GM12878 (cell line): ENCODE results near the gene LRP2BP. TPM values are rescaled to one million over a fixed set of nuclear protein-coding genes. Genes with fewer than 3 reads are reported as not detected.

Source experiments
- ATAC-seq: fragments of 200-7000 bp; cut with Tn5 transposase; 3 replicates; pipeline ENCODE4 v1.9.1; 2020; ENCODE audit warnings: mild to moderate bottlenecking, moderate library complexity
- BruUV-seq: library from RNA; stranded (reverse); fragments of 400-500 nt; replicated peaks from 2 replicates; lab custom pipeline; 2021; lab: Mats Ljungman, UMichigan
- CTCF ChIA-PET: fragments of 300-600 bp; sonication (Branson Sonifier 250); formaldehyde crosslinking; extraction: SDS; loops from one replicate; lab custom pipeline; 2021; ENCODE audit warnings: inconsistent platforms; lab: Yijun Ruan, JAX
- POLR2A ChIA-PET: fragments of 350-600 bp; formaldehyde crosslinking; extraction: SDS; loops from one replicate; lab custom pipeline; 2021; ENCODE audit warnings: inconsistent platforms; lab: Charles Lee
- RAD21 ChIA-PET: fragments of 300-600 bp; sonication (Branson Sonifier 250); formaldehyde crosslinking; loops from one replicate; lab custom pipeline; 2023; ENCODE audit warnings: antibody characterized with exemption; ENCODE audit not compliant: unreplicated experiment; lab: Charles Lee
- SMC1A ChIA-PET: fragments of 300-600 bp; sonication (Branson Sonifier 250); formaldehyde crosslinking; loops from one replicate; lab custom pipeline; 2023; ENCODE audit not compliant: unreplicated experiment, uncharacterized antibody; lab: Charles Lee
- DNase-seq: peaks from one replicate; pipeline ENCODE4 v3.0.0-alpha.2; 2011; ENCODE audit warnings: low read depth, low spot score
- FAIRE-seq: peaks from 3 replicates; lab custom pipeline; 2011; peaks lifted over from hg19 to GRCh38; lab: Jason Lieb, UNC
- H2AFZ ChIP-seq: 2 replicates; pipeline ENCODE4 v1.6.0; 2011; ENCODE audit warnings: low read depth, low read length, control low read depth; ENCODE audit not compliant: control insufficient read depth
- H3K27ac ChIP-seq: 2 replicates; pipeline ENCODE4 v1.5.1; 2011; ENCODE audit warnings: control low read depth; ENCODE audit not compliant: control insufficient read depth, insufficient read depth
- H3K27me3 ChIP-seq, 2 experiments: replicated peaks in 1 of 2; 2 replicates each; pipeline versions ENCODE4 v1.6.0 to v1.6.1; 2011; ENCODE audit warnings: low read length in 1 of 2; ENCODE audit not compliant: control insufficient read depth in 2 of 2, insufficient read depth in 2 of 2
- H3K36me3 ChIP-seq, 2 experiments: 2 replicates each; pipeline ENCODE4 v1.5.1; 2011; ENCODE audit warnings: low read length in 1 of 2; ENCODE audit not compliant: control insufficient read depth in 2 of 2, insufficient read depth in 2 of 2
- H3K4me1 ChIP-seq: 2 replicates; pipeline ENCODE4 v1.6.1; 2011; ENCODE audit warnings: mild to moderate bottlenecking, low read length, moderate library complexity, mixed read lengths; ENCODE audit not compliant: control insufficient read depth, insufficient read depth
- H3K4me2 ChIP-seq: 2 replicates; pipeline ENCODE4 v1.6.0; 2011; ENCODE audit warnings: control low read depth; ENCODE audit not compliant: control insufficient read depth, insufficient read depth
- H3K4me3 ChIP-seq: fragments of 200-600 bp; sonication (generic); 2 replicates; pipeline ENCODE4 v1.5.1; 2016
- H3K79me2 ChIP-seq: 2 replicates; pipeline ENCODE4 v1.6.0; 2011; ENCODE audit warnings: low read length; ENCODE audit not compliant: control insufficient read depth, insufficient read depth
- H3K9ac ChIP-seq: 2 replicates; pipeline ENCODE4 v1.8.0; 2011; ENCODE audit warnings: low read length, control low read depth, mixed read lengths; ENCODE audit not compliant: control insufficient read depth, insufficient read depth
- H3K9me3 ChIP-seq: replicated peaks from 3 replicates; pipeline ENCODE4 v1.5.1; 2011; ENCODE audit warnings: mild to moderate bottlenecking, low read length; ENCODE audit not compliant: control insufficient read depth, insufficient read depth
- H4K20me1 ChIP-seq: 2 replicates; pipeline ENCODE4 v1.6.0; 2011; ENCODE audit not compliant: control insufficient read depth, insufficient read depth
- CBX3 ChIP-seq: fragments of 200-600 bp; sonication (generic); IDR thresholded peaks from 2 replicates; pipeline ENCODE4 v1.6.1; 2016; ENCODE audit warnings: low read depth, borderline replicate concordance
- CBX5 ChIP-seq: sonication (generic); IDR thresholded peaks from 2 replicates; pipeline ENCODE4 v1.6.1; 2016; ENCODE audit warnings: low read depth, moderate library complexity, mild to moderate bottlenecking, inconsistent platforms
- CHD2 ChIP-seq: IDR thresholded peaks from 2 replicates; pipeline ENCODE4 v1.6.1; 2011; ENCODE audit warnings: low read depth, low read length, improper control_type of control experiment, borderline replicate concordance
- CTCF ChIP-seq, 3 experiments: IDR thresholded peaks in 2 of 3; conservative IDR thresholded peaks in 1 of 3; 2 replicates each; pipeline ENCODE4 v1.5.1; 2011; ENCODE audit warnings: low read depth in 3 of 3, low read length in 3 of 3, mild to moderate bottlenecking in 3 of 3, control low read depth in 2 of 3, moderate library complexity in 2 of 3, inconsistent platforms in 1 of 3, mixed read lengths in 1 of 3; ENCODE audit not compliant: control insufficient read depth in 2 of 3, insufficient read depth in 1 of 3; ENCODE audit errors: extremely low read depth in 1 of 3
- EED ChIP-seq: sonication (generic); IDR thresholded peaks from 2 replicates; pipeline ENCODE4 v1.6.1; 2016; ENCODE audit warnings: antibody characterized with exemption, low read depth
- IRF4 ChIP-seq: IDR thresholded peaks from 2 replicates; pipeline ENCODE4 v1.6.1; 2011; ENCODE audit warnings: low read depth, low read length
- PAX8 ChIP-seq: fragments of 450-650 bp; IDR thresholded peaks from 2 replicates; pipeline ENCODE4 v1.6.1; 2017; ENCODE audit warnings: mild to moderate bottlenecking, moderate library complexity
- POU2F2 ChIP-seq: IDR thresholded peaks from 3 replicates; pipeline ENCODE4 v1.6.1; 2011; ENCODE audit warnings: low read depth, mild to moderate bottlenecking, low read length, borderline replicate concordance
- RBBP5 ChIP-seq: fragments of 200-600 bp; sonication (generic); conservative IDR thresholded peaks from 2 replicates; pipeline ENCODE4 v1.6.1; 2016
- RCOR1 ChIP-seq: conservative IDR thresholded peaks from 2 replicates; pipeline ENCODE4 v1.6.1; 2012; ENCODE audit warnings: low read depth, low read length, improper control_type of control experiment
- ZNF274 ChIP-seq: IDR thresholded peaks from one replicate; pipeline ENCODE4 v1.8.0; 2011; ENCODE audit not compliant: insufficient read length, insufficient read depth
- ZNF384 ChIP-seq: IDR thresholded peaks from 2 replicates; pipeline ENCODE4 v1.6.1; 2012; ENCODE audit warnings: low read depth, mild to moderate bottlenecking, low read length, improper control_type of control experiment, borderline replicate concordance
- WGBS: methylation state at CpG from one replicate; pipeline ENCODE4 v1.1.6; 2016; ENCODE audit warnings: low lambda C conversion rate; ENCODE audit not compliant: insufficient replicate concordance, insufficient coverage; ENCODE audit errors: missing lambda C conversion rate; 5-methylcytosine and 5-hydroxymethylcytosine counted together
- in situ Hi-C: fragments of 300-500 bp; cut with MboI; formaldehyde crosslinking; loops from 9 replicates; pipeline ENCODE4 v1.14.3; 2018; ENCODE audit warnings: mixed read lengths
- intact Hi-C: fragments of 100-400 bp; cut with micrococcal nuclease; formaldehyde crosslinking; loops from one replicate; pipeline ENCODE4 v1.14.2; 2022; ENCODE audit not compliant: unreplicated experiment
- polyA plus RNA-seq, 11 experiments: library from polyadenylated mRNA; depleted of rRNA in 4 of 11; unstranded in 6 of 11; stranded (reverse) in 5 of 11; fragments of >200 nt; fragmentation: Nextera tagmentation in 4 of 11; fragmentation: Illumina TruSeq in 1 of 11; extraction: Ambion mirVana in 4 of 11; extraction: Trizol in 1 of 11; gene quantifications; 1 replicate in 1 of 11; 2 replicates in 10 of 11; pipeline versions ENCODE4 v1.2.1 to v1.2.3, GENCODE V29; 2011 to 2016; ENCODE audit warnings: inconsistent platforms in 2 of 11, missing spikeins in 2 of 11, low read depth in 1 of 11
- total RNA-seq, 4 experiments: library from RNA; depleted of rRNA in 3 of 4; stranded (reverse); fragments of >200 nt in 3 of 4; fragmentation: Illumina TruSeq in 1 of 4; extraction: Trizol in 1 of 4; gene quantifications; 2 replicates each; pipeline versions ENCODE4 v1.2.1 to v1.2.3, GENCODE V29; 2013 to 2021
- TF ChIP-seq, protein P1 (sequence below): fragments of 450-650 bp; IDR thresholded peaks from 2 replicates; pipeline ENCODE4 v1.6.1; 2017; ENCODE audit warnings: mild to moderate bottlenecking, moderate library complexity
- TF ChIP-seq, protein P2 (sequence below): fragments of 450-650 bp; IDR thresholded peaks from 2 replicates; pipeline ENCODE4 v1.6.1; 2017; ENCODE audit warnings: antibody characterized with exemption, mild to moderate bottlenecking, moderate library complexity

LRP2BP gene
- total and polyA plus RNA-seq, 10 of the 15 experiments (the other 5 are each of a cell fraction or from before 2014, with no cell fraction given) = 0.27 to 5.2 (median 1.0) TPM

- TF ChIP-seq POU2F2 (no peak), ZNF274 (no peak), CTCF (IDR thresholded peaks at IDR 0.05 in 2 of 3, conservative IDR thresholded peaks at IDR 0.05 in 1 of 3; ENCODE audit: control insufficient read depth in 2 of 3, extremely low read depth in 1 of 3, insufficient read depth in 1 of 3, low read depth in 3 of 3, low read length in 3 of 3) (no peak)
- TF ChIP-seq, protein P1, sequence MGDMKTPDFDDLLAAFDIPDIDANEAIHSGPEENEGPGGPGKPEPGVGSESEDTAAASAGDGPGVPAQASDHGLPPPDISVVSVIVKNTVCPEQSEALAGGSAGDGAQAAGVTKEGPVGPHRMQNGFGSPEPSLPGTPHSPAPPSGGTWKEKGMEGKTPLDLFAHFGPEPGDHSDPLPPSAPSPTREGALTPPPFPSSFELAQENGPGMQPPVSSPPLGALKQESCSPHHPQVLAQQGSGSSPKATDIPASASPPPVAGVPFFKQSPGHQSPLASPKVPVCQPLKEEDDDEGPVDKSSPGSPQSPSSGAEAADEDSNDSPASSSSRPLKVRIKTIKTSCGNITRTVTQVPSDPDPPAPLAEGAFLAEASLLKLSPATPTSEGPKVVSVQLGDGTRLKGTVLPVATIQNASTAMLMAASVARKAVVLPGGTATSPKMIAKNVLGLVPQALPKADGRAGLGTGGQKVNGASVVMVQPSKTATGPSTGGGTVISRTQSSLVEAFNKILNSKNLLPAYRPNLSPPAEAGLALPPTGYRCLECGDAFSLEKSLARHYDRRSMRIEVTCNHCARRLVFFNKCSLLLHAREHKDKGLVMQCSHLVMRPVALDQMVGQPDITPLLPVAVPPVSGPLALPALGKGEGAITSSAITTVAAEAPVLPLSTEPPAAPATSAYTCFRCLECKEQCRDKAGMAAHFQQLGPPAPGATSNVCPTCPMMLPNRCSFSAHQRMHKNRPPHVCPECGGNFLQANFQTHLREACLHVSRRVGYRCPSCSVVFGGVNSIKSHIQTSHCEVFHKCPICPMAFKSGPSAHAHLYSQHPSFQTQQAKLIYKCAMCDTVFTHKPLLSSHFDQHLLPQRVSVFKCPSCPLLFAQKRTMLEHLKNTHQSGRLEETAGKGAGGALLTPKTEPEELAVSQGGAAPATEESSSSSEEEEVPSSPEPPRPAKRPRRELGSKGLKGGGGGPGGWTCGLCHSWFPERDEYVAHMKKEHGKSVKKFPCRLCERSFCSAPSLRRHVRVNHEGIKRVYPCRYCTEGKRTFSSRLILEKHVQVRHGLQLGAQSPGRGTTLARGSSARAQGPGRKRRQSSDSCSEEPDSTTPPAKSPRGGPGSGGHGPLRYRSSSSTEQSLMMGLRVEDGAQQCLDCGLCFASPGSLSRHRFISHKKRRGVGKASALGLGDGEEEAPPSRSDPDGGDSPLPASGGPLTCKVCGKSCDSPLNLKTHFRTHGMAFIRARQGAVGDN = peak; percentile 22; the same call in 1 of the 2 replicates
- TF ChIP-seq, all 136 proteins: peak for 16
Observed at GRCh38 chr4:185395238-185395955, at the start of gene LRP2BP (continued).

GRCh38 chr4:185445209-185445608, 49.5 kb upstream of the LRP2BP start:
- Histone ChIP-seq H3K27ac (no peak overlapping the region), H3K9me3 (no peaks in the 10 kb centered on the region), H3K27me3 (no peaks in the 10 kb centered on the region), H2AFZ (no peak overlapping the region), H3K79me2 (no peaks in the 10 kb centered on the region), H4K20me1 (no peaks in the 10 kb centered on the region), H3K36me3 (no peaks in the 10 kb centered on the region), H3K4me3 (no peak overlapping the region), H3K9ac (no peak overlapping the region), H3K4me1 (no peaks in the 10 kb centered on the region), H3K4me2 (no peak overlapping the region)
- CTCF ChIA-PET = no interaction called here
- DNase-seq = no peak
- RAD21 ChIA-PET = no interaction called here
- 52% methylated on average over 2 of the region's 2 CpGs for whole genome bisulfite sequencing
- intact Hi-C loops (no loop called here), in situ Hi-C loops (no loop called here)
- FAIRE-seq = no peak
- SMC1A ChIA-PET = no interaction called here
- no peak for ATAC-seq
- POLR2A ChIA-PET = no interaction called here
- BruUV-seq = no TSS peak
- TF ChIP-seq PAX8 = no peak
- no peak for TF ChIP-seq CHD2
- TF ChIP-seq CBX5 = no peak
- TF ChIP-seq EED = no peak
- TF ChIP-seq RBBP5 = no peak
- no peak for TF ChIP-seq RCOR1
- no peak for TF ChIP-seq IRF4
- no peak for TF ChIP-seq ZNF384
- no peak for TF ChIP-seq CBX3
- TF ChIP-seq, protein P2, sequence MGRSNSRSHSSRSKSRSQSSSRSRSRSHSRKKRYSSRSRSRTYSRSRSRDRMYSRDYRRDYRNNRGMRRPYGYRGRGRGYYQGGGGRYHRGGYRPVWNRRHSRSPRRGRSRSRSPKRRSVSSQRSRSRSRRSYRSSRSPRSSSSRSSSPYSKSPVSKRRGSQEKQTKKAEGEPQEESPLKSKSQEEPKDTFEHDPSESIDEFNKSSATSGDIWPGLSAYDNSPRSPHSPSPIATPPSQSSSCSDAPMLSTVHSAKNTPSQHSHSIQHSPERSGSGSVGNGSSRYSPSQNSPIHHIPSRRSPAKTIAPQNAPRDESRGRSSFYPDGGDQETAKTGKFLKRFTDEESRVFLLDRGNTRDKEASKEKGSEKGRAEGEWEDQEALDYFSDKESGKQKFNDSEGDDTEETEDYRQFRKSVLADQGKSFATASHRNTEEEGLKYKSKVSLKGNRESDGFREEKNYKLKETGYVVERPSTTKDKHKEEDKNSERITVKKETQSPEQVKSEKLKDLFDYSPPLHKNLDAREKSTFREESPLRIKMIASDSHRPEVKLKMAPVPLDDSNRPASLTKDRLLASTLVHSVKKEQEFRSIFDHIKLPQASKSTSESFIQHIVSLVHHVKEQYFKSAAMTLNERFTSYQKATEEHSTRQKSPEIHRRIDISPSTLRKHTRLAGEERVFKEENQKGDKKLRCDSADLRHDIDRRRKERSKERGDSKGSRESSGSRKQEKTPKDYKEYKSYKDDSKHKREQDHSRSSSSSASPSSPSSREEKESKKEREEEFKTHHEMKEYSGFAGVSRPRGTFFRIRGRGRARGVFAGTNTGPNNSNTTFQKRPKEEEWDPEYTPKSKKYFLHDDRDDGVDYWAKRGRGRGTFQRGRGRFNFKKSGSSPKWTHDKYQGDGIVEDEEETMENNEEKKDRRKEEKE = no peak
